Tibial nerve (tissue), 4 donors: Measurements from ENCODE around the gene HEPH.

Experiments
- EP300 ChIP-seq, 2 donors: sonication (generic); formaldehyde crosslinking; IDR thresholded peaks; one replicate each; pipeline ENCODE4 v1.6.1; 2017; ENCODE audit warnings: antibody characterized with exemption in 2 of 2, mild to moderate bottlenecking in 1 of 2
- POLR2A ChIP-seq, 2 donors: fragments of 450-650 bp; IDR thresholded peaks; one replicate each; pipeline ENCODE4 v1.6.1; 2017; ENCODE audit warnings: antibody characterized with exemption in 2 of 2, mild to moderate bottlenecking in 2 of 2, moderate library complexity in 2 of 2
- TF ChIP-seq, protein P1 (sequence below), 5 experiments: fragments of 200-600 bp in 3 of 5; fragments of 450-650 bp in 2 of 5; sonication (generic) in 3 of 5; IDR thresholded peaks; one replicate each; pipeline ENCODE4 v1.5.1; 2016 to 2019; ENCODE audit warnings: antibody characterized with exemption in 5 of 5, mild to moderate bottlenecking in 3 of 5, moderate library complexity in 2 of 5

GRCh38 chrX:66162331-66162822 is 1.7 kb upstream of the HEPH start:
- TF ChIP-seq, protein P1, sequence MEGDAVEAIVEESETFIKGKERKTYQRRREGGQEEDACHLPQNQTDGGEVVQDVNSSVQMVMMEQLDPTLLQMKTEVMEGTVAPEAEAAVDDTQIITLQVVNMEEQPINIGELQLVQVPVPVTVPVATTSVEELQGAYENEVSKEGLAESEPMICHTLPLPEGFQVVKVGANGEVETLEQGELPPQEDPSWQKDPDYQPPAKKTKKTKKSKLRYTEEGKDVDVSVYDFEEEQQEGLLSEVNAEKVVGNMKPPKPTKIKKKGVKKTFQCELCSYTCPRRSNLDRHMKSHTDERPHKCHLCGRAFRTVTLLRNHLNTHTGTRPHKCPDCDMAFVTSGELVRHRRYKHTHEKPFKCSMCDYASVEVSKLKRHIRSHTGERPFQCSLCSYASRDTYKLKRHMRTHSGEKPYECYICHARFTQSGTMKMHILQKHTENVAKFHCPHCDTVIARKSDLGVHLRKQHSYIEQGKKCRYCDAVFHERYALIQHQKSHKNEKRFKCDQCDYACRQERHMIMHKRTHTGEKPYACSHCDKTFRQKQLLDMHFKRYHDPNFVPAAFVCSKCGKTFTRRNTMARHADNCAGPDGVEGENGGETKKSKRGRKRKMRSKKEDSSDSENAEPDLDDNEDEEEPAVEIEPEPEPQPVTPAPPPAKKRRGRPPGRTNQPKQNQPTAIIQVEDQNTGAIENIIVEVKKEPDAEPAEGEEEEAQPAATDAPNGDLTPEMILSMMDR (IDR thresholded peaks at IDR 0.05) = no peak
- TF ChIP-seq POLR2A (IDR thresholded peaks at IDR 0.05) (no peak), EP300 (IDR thresholded peaks at IDR 0.05) (no peak)
